HepG2 (cell line): ENCODE data around the gene SREBF1. TPM values are rescaled to one million over a fixed set of nuclear protein-coding genes. Genes with fewer than 3 reads are reported as not detected.
A peak's percentile ranks its signal among the peaks of the same experiment; 100 is the strongest.

ENCODE experiments used
- ATAC-seq: fragments of 200-7000 bp; cut with Tn5 transposase; 3 replicates; pipeline ENCODE4 v1.9.1; 2020; ENCODE audit warnings: mild to moderate bottlenecking, moderate library complexity
- BruUV-seq: library from RNA; stranded (reverse); fragments of 400-500 nt; replicated peaks from 2 replicates; lab custom pipeline; 2021; lab: Mats Ljungman, UMichigan
- CTCF ChIA-PET: fragments of 300-600 bp; formaldehyde crosslinking; extraction: SDS; loops from one replicate; lab custom pipeline; 2021; ENCODE audit warnings: low total read pairs, inconsistent platforms, low intra/inter-chr PET ratio; lab: Yijun Ruan, JAX
- POLR2A ChIA-PET: fragments of 350-600 bp; sonication (Branson Sonifier 250); formaldehyde crosslinking; loops from one replicate; lab custom pipeline; 2020; ENCODE audit warnings: antibody characterized with exemption, inconsistent platforms; lab: Yijun Ruan, JAX
- DNase-seq: peaks from one replicate; pipeline ENCODE4 v3.0.0-alpha.2; 2015; ENCODE audit warnings: low spot score
- FAIRE-seq: peaks from 3 replicates; lab custom pipeline; 2011; peaks lifted over from hg19 to GRCh38; lab: Jason Lieb, UNC
- H2AFZ ChIP-seq: one replicate; pipeline ENCODE4 v1.6.1; 2011; ENCODE audit warnings: low read length, inconsistent platforms
- H3K27ac ChIP-seq: fragments of 300-600 bp; 3 replicates; pipeline ENCODE4 v1.8.0; 2011; ENCODE audit warnings: mixed run types, mild to moderate bottlenecking, mixed read lengths, low read length, inconsistent platforms; ENCODE audit not compliant: insufficient read depth; ENCODE audit errors: extremely low read length
- H3K27me3 ChIP-seq, 2 experiments: fragments of 200-600 bp in 1 of 2; 2 replicates in 1 of 2; 3 replicates in 1 of 2; pipeline versions ENCODE4 v1.6.0 to v1.8.0; 2011; ENCODE audit warnings: low read length in 2 of 2, mild to moderate bottlenecking in 2 of 2, moderate library complexity in 2 of 2, inconsistent platforms in 1 of 2; ENCODE audit not compliant: insufficient read depth in 2 of 2, control insufficient read depth in 1 of 2
- H3K36me3 ChIP-seq, 2 experiments: fragments of 200-600 bp in 1 of 2; replicated peaks in 1 of 2; 2 replicates in 1 of 2; 3 replicates in 1 of 2; pipeline versions ENCODE4 v1.5.1 to v1.8.0; 2011; ENCODE audit warnings: low read length in 2 of 2, inconsistent platforms in 1 of 2; ENCODE audit not compliant: insufficient read depth in 2 of 2, control insufficient read depth in 1 of 2
- H3K4me1 ChIP-seq: 2 replicates; pipeline ENCODE4 v1.5.1; 2012; ENCODE audit warnings: low read length, inconsistent platforms; ENCODE audit not compliant: insufficient read depth
- H3K4me2 ChIP-seq: 2 replicates; pipeline ENCODE4 v1.6.0; 2011; ENCODE audit warnings: low read depth, low read length, inconsistent platforms
- H3K4me3 ChIP-seq, 3 experiments: fragments of 200-600 bp in 1 of 3; sonication (generic), shearing (Covaris generic) in 1 of 3; replicated peaks in 1 of 3; 2 replicates each; pipeline ENCODE4 v1.5.1; 2011 to 2016; ENCODE audit warnings: low read length in 3 of 3, inconsistent platforms in 2 of 3, low read depth in 2 of 3, mild to moderate bottlenecking in 2 of 3, control low read depth in 1 of 3, mixed read lengths in 1 of 3; ENCODE audit not compliant: insufficient read depth in 1 of 3
- H3K79me2 ChIP-seq: one replicate; pipeline ENCODE4 v1.6.1; 2011; ENCODE audit warnings: low read length, inconsistent platforms; ENCODE audit not compliant: insufficient read depth
- H3K9ac ChIP-seq: 2 replicates; pipeline ENCODE4 v1.6.0; 2011; ENCODE audit warnings: mild to moderate bottlenecking, low read depth, low read length, inconsistent platforms; ENCODE audit not compliant: insufficient read depth
- H3K9me3 ChIP-seq: 2 replicates; pipeline ENCODE4 v1.5.1; 2012; ENCODE audit warnings: mild to moderate bottlenecking, low read length
- H4K20me1 ChIP-seq: 2 replicates; pipeline ENCODE4 v1.6.0; 2011; ENCODE audit warnings: inconsistent platforms, mild to moderate bottlenecking, low read length, moderate library complexity; ENCODE audit not compliant: insufficient read depth
- DNMT3B ChIP-seq: conservative IDR thresholded peaks from 2 replicates; pipeline ENCODE4 v1.6.1; 2016; ENCODE audit warnings: missing biosample characterization, control low read depth
- MAF1 ChIP-seq: sonication (generic); formaldehyde crosslinking; IDR thresholded peaks from 2 replicates; pipeline ENCODE4 v1.5.0; 2020; ENCODE audit warnings: missing genetic modification reagents, borderline replicate concordance
- NFRKB ChIP-seq: fragments of 450-650 bp; IDR thresholded peaks from 2 replicates; pipeline ENCODE4 v1.6.1; 2017
- NR2C2 ChIP-seq: sonication (generic); formaldehyde crosslinking; IDR thresholded peaks from 2 replicates; pipeline ENCODE4 v1.4.0; 2020; ENCODE audit warnings: missing genetic modification reagents, mild to moderate bottlenecking, moderate library complexity, borderline replicate concordance
- POGZ ChIP-seq: sonication (generic); formaldehyde crosslinking; IDR thresholded peaks from 2 replicates; pipeline ENCODE4 v1.4.0; 2020; ENCODE audit warnings: mild to moderate bottlenecking, missing genetic modification reagents
- TBX3 ChIP-seq: fragments of 450-650 bp; IDR thresholded peaks from 2 replicates; pipeline ENCODE4 v1.6.1; 2017; ENCODE audit warnings: antibody characterized with exemption, mild to moderate bottlenecking, inconsistent platforms, borderline replicate concordance
- ZKSCAN1 ChIP-seq: fragments of 150-350 bp; IDR thresholded peaks from 2 replicates; pipeline ENCODE4 v1.6.1; 2014; ENCODE audit warnings: low read length
- ZNF335 ChIP-seq: sonication (generic); formaldehyde crosslinking; IDR thresholded peaks from 2 replicates; pipeline ENCODE4 v1.4.0; 2020; ENCODE audit warnings: missing genetic modification reagents
- ZNF484 ChIP-seq: sonication (generic); formaldehyde crosslinking; IDR thresholded peaks from 2 replicates; pipeline ENCODE4 v1.5.1; 2020; ENCODE audit warnings: mild to moderate bottlenecking, low read depth, missing genetic modification reagents, borderline replicate concordance
- ZNF589 ChIP-seq: sonication (generic); formaldehyde crosslinking; conservative IDR thresholded peaks from 2 replicates; pipeline ENCODE4 v1.8.0; 2022; ENCODE audit warnings: mild to moderate bottlenecking, moderate library complexity, missing genetic modification reagents
- ZNF652 ChIP-seq: IDR thresholded peaks from 2 replicates; pipeline ENCODE4 v1.6.1; 2016; ENCODE audit warnings: low read depth, borderline replicate concordance
- ZNF747 ChIP-seq: sonication (generic); formaldehyde crosslinking; IDR thresholded peaks from 2 replicates; pipeline ENCODE4 v1.8.1; 2023; ENCODE audit warnings: missing genetic modification reagents, mild to moderate bottlenecking, borderline replicate concordance
- ZSCAN21 ChIP-seq: sonication (generic); formaldehyde crosslinking; IDR thresholded peaks from 2 replicates; pipeline ENCODE4 v1.8.0; 2022; ENCODE audit warnings: mild to moderate bottlenecking, missing genetic modification reagents, moderate library complexity, borderline replicate concordance
- WGBS: methylation state at CpG from one replicate; pipeline ENCODE4 v1.1.6; 2017; ENCODE audit warnings: low lambda C conversion rate; 5-methylcytosine and 5-hydroxymethylcytosine counted together
- in situ Hi-C: cut with HindIII; loops from 2 replicates; pipeline ENCODE4 v1.10.0; 2017; ENCODE audit warnings: low pct_unique_long_range_greater_than_20kb; ENCODE audit not compliant: extremely low pct_ligation_motif_present
- intact Hi-C: fragments of 100-400 bp; cut with micrococcal nuclease; formaldehyde crosslinking; loops from one replicate; pipeline ENCODE4 v1.10.0; 2022; ENCODE audit not compliant: unreplicated experiment
- polyA plus RNA-seq, 8 experiments: library from polyadenylated mRNA; depleted of rRNA in 3 of 8; stranded (reverse) in 7 of 8; unstranded in 1 of 8; fragments of >200 nt; fragmentation: Illumina TruSeq in 4 of 8; extraction: Trizol in 4 of 8; gene quantifications; 2 replicates each; pipeline versions ENCODE4 v1.2.1 to v1.2.3, GENCODE V29; 2011 to 2016; ENCODE audit warnings: low read depth in 4 of 8, missing spikeins in 1 of 8, mixed read lengths in 1 of 8; ENCODE audit not compliant: insufficient read depth in 1 of 8
- total RNA-seq, 5 experiments: library from RNA; depleted of rRNA; stranded (reverse); fragments of >200 nt; fragmentation: Illumina TruSeq; extraction: Trizol; gene quantifications; 2 replicates each; pipeline ENCODE4 v1.2.3, GENCODE V29; 2016; ENCODE audit warnings: low read depth in 1 of 5
- TF ChIP-seq, protein P1 (sequence below): sonication (generic); formaldehyde crosslinking; IDR thresholded peaks from 2 replicates; pipeline ENCODE4 v1.4.0; 2020; ENCODE audit warnings: missing genetic modification reagents
- TF ChIP-seq, protein P2 (sequence below): sonication (generic); formaldehyde crosslinking; IDR thresholded peaks from 2 replicates; pipeline ENCODE4 v1.4.0; 2020; ENCODE audit warnings: missing genetic modification reagents

SREBF1 gene
- total and polyA plus RNA-seq, 2 of the 13 experiments (the other 11 are each of a cell fraction or from before 2014, with no cell fraction given), result 34.3 to 38.0 TPM

DNA sequence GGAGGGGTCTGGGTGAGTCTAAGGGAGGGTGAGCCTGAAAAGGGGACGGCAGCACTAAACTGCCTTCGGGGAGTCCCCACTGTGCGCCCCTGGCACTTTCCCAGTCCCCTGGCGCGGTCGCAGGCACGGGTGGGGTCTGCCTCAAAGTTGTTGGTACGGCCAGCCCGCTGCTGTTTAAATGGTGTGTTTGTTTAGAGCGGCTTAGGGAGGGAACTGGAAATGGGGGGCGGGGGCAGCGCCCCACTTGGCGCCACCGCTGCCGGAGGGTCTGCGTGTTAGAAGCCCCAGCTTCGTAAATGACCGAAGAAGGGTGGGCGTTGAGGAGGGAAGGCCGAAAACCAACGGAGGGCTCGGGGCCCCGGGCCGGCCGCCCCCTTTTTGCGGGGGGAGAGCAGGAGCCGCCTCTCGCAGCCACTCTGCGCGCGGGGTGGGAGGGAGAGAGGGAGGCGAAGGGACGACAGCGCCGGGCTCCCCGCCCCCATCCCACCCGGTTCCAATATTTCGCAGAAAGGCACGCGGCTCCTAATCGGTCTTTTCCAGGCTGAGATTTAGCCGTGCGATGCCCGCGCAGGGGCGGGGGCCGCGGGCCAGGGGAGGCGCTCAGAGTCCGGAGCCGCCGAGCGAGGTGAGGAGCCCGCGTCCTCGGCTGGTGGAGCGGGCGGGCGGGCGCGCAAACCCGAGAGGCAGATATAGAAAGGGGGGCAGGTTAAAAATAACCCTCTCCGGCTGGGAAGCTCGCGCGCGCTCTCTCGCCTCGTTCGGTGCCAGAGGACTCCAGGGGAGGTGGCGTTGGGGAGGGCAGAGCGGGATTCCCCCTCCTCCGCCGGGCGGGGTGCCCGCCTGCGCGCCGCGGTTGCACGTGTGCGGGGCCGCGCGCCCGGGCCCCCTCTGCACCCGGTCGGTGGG, 54.9 kb downstream of the SREBF1 start:
- DNase-seq, result no peak
- Histone ChIP-seq H3K4me3 (peak overlapping the region; percentile 60 to 74 (median 64); a peak in 5 of 6 replicates), H3K9ac (peak overlapping the region; percentile 42), H2AFZ (no peak overlapping the region), H4K20me1 (peaks cover 46% of the 10 kb centered on the region), H3K4me2 (peak overlapping the region; percentile 79), H3K9me3 (no peaks in the 10 kb centered on the region), H3K27me3 (no peaks in the 10 kb centered on the region), H3K36me3 (no peaks in the 10 kb centered on the region), H3K79me2 (peaks cover 3% of the 10 kb centered on the region), H3K4me1 (peaks cover 78% of the 10 kb centered on the region), H3K27ac (no peak overlapping the region)
- ChIA-PET POLR2A (no interaction called here), CTCF (no interaction called here)
- peak; percentile 44 for ATAC-seq
- WGBS, result 12% methylated on average over 16 of the region's 88 CpGs
- no peak for FAIRE-seq
- in situ Hi-C loops, result no loop called here
- BruUV-seq, result no TSS peak
- intact Hi-C loops, result no loop called here
- TF ChIP-seq ZNF484 (CRISPR knock-in tag), result no peak
- TF ChIP-seq ZSCAN21 (CRISPR knock-in tag), result peak; percentile 44; the same call in 1 of the 2 replicates
- TF ChIP-seq POGZ (CRISPR knock-in tag), result no peak
- no peak for TF ChIP-seq NFRKB
- TF ChIP-seq, protein P1, sequence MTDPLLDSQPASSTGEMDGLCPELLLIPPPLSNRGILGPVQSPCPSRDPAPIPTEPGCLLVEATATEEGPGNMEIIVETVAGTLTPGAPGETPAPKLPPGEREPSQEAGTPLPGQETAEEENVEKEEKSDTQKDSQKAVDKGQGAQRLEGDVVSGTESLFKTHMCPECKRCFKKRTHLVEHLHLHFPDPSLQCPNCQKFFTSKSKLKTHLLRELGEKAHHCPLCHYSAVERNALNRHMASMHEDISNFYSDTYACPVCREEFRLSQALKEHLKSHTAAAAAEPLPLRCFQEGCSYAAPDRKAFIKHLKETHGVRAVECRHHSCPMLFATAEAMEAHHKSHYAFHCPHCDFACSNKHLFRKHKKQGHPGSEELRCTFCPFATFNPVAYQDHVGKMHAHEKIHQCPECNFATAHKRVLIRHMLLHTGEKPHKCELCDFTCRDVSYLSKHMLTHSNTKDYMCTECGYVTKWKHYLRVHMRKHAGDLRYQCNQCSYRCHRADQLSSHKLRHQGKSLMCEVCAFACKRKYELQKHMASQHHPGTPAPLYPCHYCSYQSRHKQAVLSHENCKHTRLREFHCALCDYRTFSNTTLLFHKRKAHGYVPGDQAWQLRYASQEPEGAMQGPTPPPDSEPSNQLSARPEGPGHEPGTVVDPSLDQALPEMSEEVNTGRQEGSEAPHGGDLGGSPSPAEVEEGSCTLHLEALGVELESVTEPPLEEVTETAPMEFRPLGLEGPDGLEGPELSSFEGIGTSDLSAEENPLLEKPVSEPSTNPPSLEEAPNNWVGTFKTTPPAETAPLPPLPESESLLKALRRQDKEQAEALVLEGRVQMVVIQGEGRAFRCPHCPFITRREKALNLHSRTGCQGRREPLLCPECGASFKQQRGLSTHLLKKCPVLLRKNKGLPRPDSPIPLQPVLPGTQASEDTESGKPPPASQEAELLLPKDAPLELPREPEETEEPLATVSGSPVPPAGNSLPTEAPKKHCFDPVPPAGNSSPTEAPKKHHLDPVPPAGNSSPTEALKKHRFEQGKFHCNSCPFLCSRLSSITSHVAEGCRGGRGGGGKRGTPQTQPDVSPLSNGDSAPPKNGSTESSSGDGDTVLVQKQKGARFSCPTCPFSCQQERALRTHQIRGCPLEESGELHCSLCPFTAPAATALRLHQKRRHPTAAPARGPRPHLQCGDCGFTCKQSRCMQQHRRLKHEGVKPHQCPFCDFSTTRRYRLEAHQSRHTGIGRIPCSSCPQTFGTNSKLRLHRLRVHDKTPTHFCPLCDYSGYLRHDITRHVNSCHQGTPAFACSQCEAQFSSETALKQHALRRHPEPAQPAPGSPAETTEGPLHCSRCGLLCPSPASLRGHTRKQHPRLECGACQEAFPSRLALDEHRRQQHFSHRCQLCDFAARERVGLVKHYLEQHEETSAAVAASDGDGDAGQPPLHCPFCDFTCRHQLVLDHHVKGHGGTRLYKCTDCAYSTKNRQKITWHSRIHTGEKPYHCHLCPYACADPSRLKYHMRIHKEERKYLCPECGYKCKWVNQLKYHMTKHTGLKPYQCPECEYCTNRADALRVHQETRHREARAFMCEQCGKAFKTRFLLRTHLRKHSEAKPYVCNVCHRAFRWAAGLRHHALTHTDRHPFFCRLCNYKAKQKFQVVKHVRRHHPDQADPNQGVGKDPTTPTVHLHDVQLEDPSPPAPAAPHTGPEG (CRISPR knock-in tag), result peak; percentile 99
- no peak for TF ChIP-seq MAF1 (CRISPR knock-in tag)
- TF ChIP-seq ZKSCAN1, result peak; percentile 23; the same call in 1 of the 2 replicates
- TF ChIP-seq ZNF652 (CRISPR knock-in tag), result no peak
- TF ChIP-seq ZNF589 (CRISPR knock-in tag), result no peak
- TF ChIP-seq TBX3, result no peak
- TF ChIP-seq, protein P2, sequence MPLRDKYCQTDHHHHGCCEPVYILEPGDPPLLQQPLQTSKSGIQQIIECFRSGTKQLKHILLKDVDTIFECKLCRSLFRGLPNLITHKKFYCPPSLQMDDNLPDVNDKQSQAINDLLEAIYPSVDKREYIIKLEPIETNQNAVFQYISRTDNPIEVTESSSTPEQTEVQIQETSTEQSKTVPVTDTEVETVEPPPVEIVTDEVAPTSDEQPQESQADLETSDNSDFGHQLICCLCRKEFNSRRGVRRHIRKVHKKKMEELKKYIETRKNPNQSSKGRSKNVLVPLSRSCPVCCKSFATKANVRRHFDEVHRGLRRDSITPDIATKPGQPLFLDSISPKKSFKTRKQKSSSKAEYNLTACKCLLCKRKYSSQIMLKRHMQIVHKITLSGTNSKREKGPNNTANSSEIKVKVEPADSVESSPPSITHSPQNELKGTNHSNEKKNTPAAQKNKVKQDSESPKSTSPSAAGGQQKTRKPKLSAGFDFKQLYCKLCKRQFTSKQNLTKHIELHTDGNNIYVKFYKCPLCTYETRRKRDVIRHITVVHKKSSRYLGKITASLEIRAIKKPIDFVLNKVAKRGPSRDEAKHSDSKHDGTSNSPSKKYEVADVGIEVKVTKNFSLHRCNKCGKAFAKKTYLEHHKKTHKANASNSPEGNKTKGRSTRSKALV (CRISPR knock-in tag), result peak; percentile 44; the same call in 1 of the 2 replicates
- TF ChIP-seq DNMT3B (CRISPR knock-in tag), result no peak
- TF ChIP-seq NR2C2 (CRISPR knock-in tag), result no peak
- TF ChIP-seq ZNF335 (CRISPR knock-in tag), result no peak
- 0 out of 2 replicates have a peak, but pooled peaks have one; percentile 31 for TF ChIP-seq ZNF747
